HCT116 (cell line): ENCODE data around the gene DNAJB9. TPM values are rescaled to one million over a fixed set of nuclear protein-coding genes. Genes with fewer than 3 reads are reported as not detected.

Experiments
- ATAC-seq: fragments of 200-7000 bp; cut with Tn5 transposase; 2 replicates; pipeline ENCODE4 v1.9.1; 2020; ENCODE audit warnings: mild to moderate bottlenecking, moderate library complexity
- BruUV-seq: library from RNA; stranded (reverse); fragments of 400-500 nt; replicated peaks from 2 replicates; lab custom pipeline; 2021; lab: Mats Ljungman, UMichigan
- CTCF ChIA-PET: fragments of 300-600 bp; sonication (Branson Sonifier 250); formaldehyde crosslinking; loops from one replicate; lab custom pipeline; 2021; ENCODE audit warnings: antibody characterized with exemption; lab: Charles Lee
- POLR2A ChIA-PET: fragments of 300-600, 350-600 bp; sonication (Branson Sonifier 250); formaldehyde crosslinking; loops from one replicate; lab custom pipeline; 2021; ENCODE audit warnings: antibody characterized with exemption; lab: Charles Lee
- RAD21 ChIA-PET, 2 experiments: fragments of 300-600 bp; sonication (Branson Sonifier 250); formaldehyde crosslinking; loops; one replicate each; lab custom pipeline; 2023; ENCODE audit warnings: low total read pairs in 2 of 2; ENCODE audit not compliant: uncharacterized antibody in 2 of 2, unreplicated experiment in 2 of 2, low non-redundant PET in 1 of 2; lab: Charles Lee
- DNase-seq: peaks from one replicate; pipeline ENCODE4 v3.0.0-alpha.2; 2010; ENCODE audit warnings: low read depth, low spot score
- H2AFZ ChIP-seq: fragments of 200-600 bp; shearing (Covaris generic), sonication (generic); 2 replicates; pipeline ENCODE4 v1.6.1; 2017; ENCODE audit warnings: low read depth, mixed run types, mixed read lengths, antibody characterized with exemption, low read length; ENCODE audit not compliant: poor library complexity, severe bottlenecking
- H3K27ac ChIP-seq: 2 replicates; pipeline ENCODE4 v1.5.1; 2012; ENCODE audit warnings: low read depth, low read length
- H3K27me3 ChIP-seq: fragments of 200-600 bp; sonication (generic); 2 replicates; pipeline ENCODE4 v1.6.1; 2016; ENCODE audit warnings: mixed run types, low read length, mixed read lengths; ENCODE audit not compliant: insufficient read depth
- H3K36me3 ChIP-seq, 2 experiments: fragments of 200-500 bp in 1 of 2; fragments of 200-600 bp in 1 of 2; sonication (Bioruptor generic) in 1 of 2; sonication (generic) in 1 of 2; 2 replicates each; pipeline versions ENCODE4 v1.5.1 to v1.6.1; 2014 to 2016; ENCODE audit warnings: low read length in 2 of 2, inconsistent platforms in 1 of 2, mixed read lengths in 1 of 2, mixed run types in 1 of 2; ENCODE audit not compliant: insufficient read depth in 2 of 2, control insufficient read depth in 1 of 2
- H3K4me1 ChIP-seq, 2 experiments: fragments of 200-600 bp in 1 of 2; sonication (generic) in 1 of 2; 2 replicates each; pipeline versions ENCODE4 v1.5.1 to v1.6.1; 2012 to 2017; ENCODE audit warnings: low read length in 2 of 2, inconsistent platforms in 1 of 2, mild to moderate bottlenecking in 1 of 2, mixed read lengths in 1 of 2, mixed run types in 1 of 2, moderate library complexity in 1 of 2; ENCODE audit not compliant: insufficient read depth in 2 of 2, control insufficient read depth in 1 of 2
- H3K4me2 ChIP-seq: fragments of 200-600 bp; sonication (generic); 2 replicates; pipeline ENCODE4 v1.6.1; 2017; ENCODE audit warnings: mixed run types, low read length, mixed read lengths
- H3K4me3 ChIP-seq, 2 experiments: fragments of 200-600 bp in 1 of 2; sonication (generic) in 1 of 2; replicated peaks in 1 of 2; 2 replicates each; pipeline ENCODE4 v1.5.1; 2011 to 2016; ENCODE audit warnings: low read length in 2 of 2, control low read depth in 1 of 2, low read depth in 1 of 2, mild to moderate bottlenecking in 1 of 2, mixed read lengths in 1 of 2, mixed run types in 1 of 2
- H3K79me2 ChIP-seq: fragments of 200-600 bp; sonication (generic); 2 replicates; pipeline ENCODE4 v1.6.1; 2017; ENCODE audit warnings: mild to moderate bottlenecking, mixed run types, low read length, moderate library complexity, mixed read lengths; ENCODE audit not compliant: insufficient read depth
- H3K9ac ChIP-seq: fragments of 200-600 bp; sonication (generic); 2 replicates; pipeline ENCODE4 v1.6.1; 2016; ENCODE audit warnings: low read length, mixed read lengths
- H3K9me2 ChIP-seq: fragments of 200-600 bp; sonication (generic), shearing (Covaris generic); 2 replicates; pipeline ENCODE4 v1.6.1; 2017; ENCODE audit warnings: mixed run types, mild to moderate bottlenecking, moderate library complexity; ENCODE audit not compliant: insufficient read depth
- H3K9me3 ChIP-seq, 2 experiments: fragments of 200-500 bp in 1 of 2; fragments of 200-600 bp in 1 of 2; sonication (Bioruptor generic) in 1 of 2; sonication (generic) in 1 of 2; 2 replicates each; pipeline ENCODE4 v1.6.1; 2014 to 2017; ENCODE audit warnings: low read length in 2 of 2, mixed read lengths in 2 of 2, inconsistent platforms in 1 of 2, low read depth in 1 of 2, mild to moderate bottlenecking in 1 of 2, mixed run types in 1 of 2, moderate library complexity in 1 of 2; ENCODE audit not compliant: control insufficient read depth in 1 of 2, insufficient read depth in 1 of 2
- H4K20me1 ChIP-seq: fragments of 200-600 bp; sonication (generic), shearing (Covaris generic); 2 replicates; pipeline ENCODE4 v1.6.1; 2017; ENCODE audit warnings: mixed run types, mild to moderate bottlenecking, moderate library complexity; ENCODE audit not compliant: insufficient read depth
- ATF3 ChIP-seq: IDR thresholded peaks from 2 replicates; pipeline ENCODE4 v1.6.1; 2012
- CBX3 ChIP-seq: IDR thresholded peaks from 2 replicates; pipeline ENCODE4 v1.6.1; 2012; ENCODE audit warnings: low read depth
- ELF1 ChIP-seq: IDR thresholded peaks from 2 replicates; pipeline ENCODE4 v1.6.1; 2012; ENCODE audit warnings: low read depth, borderline replicate concordance
- EZH2 ChIP-seq: fragments of 200-600 bp; sonication (generic); IDR thresholded peaks from 2 replicates; pipeline ENCODE4 v1.6.1; 2017; ENCODE audit warnings: antibody characterized with exemption, mixed run types
- POLR2AphosphoS5 ChIP-seq: IDR thresholded peaks from 2 replicates; pipeline ENCODE4 v1.6.1; 2011; ENCODE audit warnings: mild to moderate bottlenecking, low read depth, low read length, moderate library complexity
- RAD21 ChIP-seq: IDR thresholded peaks from 2 replicates; pipeline ENCODE4 v1.6.1; 2012; ENCODE audit warnings: low read depth, mild to moderate bottlenecking
- SIN3A ChIP-seq: IDR thresholded peaks from 2 replicates; pipeline ENCODE4 v1.6.1; 2012; ENCODE audit warnings: low read depth
- TCF7L2 ChIP-seq: IDR thresholded peaks from 2 replicates; pipeline ENCODE4 v1.7.0; 2011; ENCODE audit warnings: borderline replicate concordance, inconsistent platforms; ENCODE audit not compliant: insufficient read depth, insufficient read length; ENCODE audit errors: extremely low read depth
- YY1 ChIP-seq: IDR thresholded peaks from 2 replicates; pipeline ENCODE4 v1.6.1; 2011; ENCODE audit warnings: low read length, low read depth, moderate library complexity, mild to moderate bottlenecking; ENCODE audit not compliant: insufficient replicate concordance; ENCODE audit errors: extremely low read depth
- ZFX ChIP-seq: fragments of 450-650 bp; IDR thresholded peaks from 2 replicates; pipeline ENCODE4 v1.6.1; 2017
- intact Hi-C: fragments of 100-400 bp; cut with micrococcal nuclease; formaldehyde crosslinking; loops from 2 replicates; pipeline ENCODE4 v1.10.0; 2022
- total RNA-seq: library from RNA; stranded (reverse); gene quantifications from one replicate; pipeline ENCODE4 v1.2.1, GENCODE V29; 2021; ENCODE audit not compliant: unreplicated experiment
- TF ChIP-seq, protein P1 (sequence below): IDR thresholded peaks from 2 replicates; pipeline ENCODE4 v1.6.1; 2012; ENCODE audit warnings: low read depth

The DNAJB9 gene
- total RNA-seq, 1 experiment from 2014 or later: 10.1 TPM

- Histone ChIP-seq H4K20me1 (no peaks in the 10 kb centered on the region), H3K79me2 (no peaks in the 10 kb centered on the region), H3K9ac (no peak overlapping the region), H3K4me1 (no peaks in the 10 kb centered on the region), H3K9me3 (no peaks in the 10 kb centered on the region; a peak in 1 of 4 replicates), H2AFZ (no peak overlapping the region), H3K9me2 (no peaks in the 10 kb centered on the region), H3K36me3 (no peaks in the 10 kb centered on the region)
- ATAC-seq (no peak), DNase-seq (no peak)
- ChIA-PET RAD21 (no interaction called here), POLR2A (no interaction called here)
- TF ChIP-seq YY1 (no peak), ELF1 (no peak), POLR2AphosphoS5 (no peak), CBX3 (no peak), TCF7L2 (no peak), ZFX (no peak), SIN3A (no peak), RAD21 (no peak), EZH2 (no peak), ATF3 (no peak)
- TF ChIP-seq, protein P1, sequence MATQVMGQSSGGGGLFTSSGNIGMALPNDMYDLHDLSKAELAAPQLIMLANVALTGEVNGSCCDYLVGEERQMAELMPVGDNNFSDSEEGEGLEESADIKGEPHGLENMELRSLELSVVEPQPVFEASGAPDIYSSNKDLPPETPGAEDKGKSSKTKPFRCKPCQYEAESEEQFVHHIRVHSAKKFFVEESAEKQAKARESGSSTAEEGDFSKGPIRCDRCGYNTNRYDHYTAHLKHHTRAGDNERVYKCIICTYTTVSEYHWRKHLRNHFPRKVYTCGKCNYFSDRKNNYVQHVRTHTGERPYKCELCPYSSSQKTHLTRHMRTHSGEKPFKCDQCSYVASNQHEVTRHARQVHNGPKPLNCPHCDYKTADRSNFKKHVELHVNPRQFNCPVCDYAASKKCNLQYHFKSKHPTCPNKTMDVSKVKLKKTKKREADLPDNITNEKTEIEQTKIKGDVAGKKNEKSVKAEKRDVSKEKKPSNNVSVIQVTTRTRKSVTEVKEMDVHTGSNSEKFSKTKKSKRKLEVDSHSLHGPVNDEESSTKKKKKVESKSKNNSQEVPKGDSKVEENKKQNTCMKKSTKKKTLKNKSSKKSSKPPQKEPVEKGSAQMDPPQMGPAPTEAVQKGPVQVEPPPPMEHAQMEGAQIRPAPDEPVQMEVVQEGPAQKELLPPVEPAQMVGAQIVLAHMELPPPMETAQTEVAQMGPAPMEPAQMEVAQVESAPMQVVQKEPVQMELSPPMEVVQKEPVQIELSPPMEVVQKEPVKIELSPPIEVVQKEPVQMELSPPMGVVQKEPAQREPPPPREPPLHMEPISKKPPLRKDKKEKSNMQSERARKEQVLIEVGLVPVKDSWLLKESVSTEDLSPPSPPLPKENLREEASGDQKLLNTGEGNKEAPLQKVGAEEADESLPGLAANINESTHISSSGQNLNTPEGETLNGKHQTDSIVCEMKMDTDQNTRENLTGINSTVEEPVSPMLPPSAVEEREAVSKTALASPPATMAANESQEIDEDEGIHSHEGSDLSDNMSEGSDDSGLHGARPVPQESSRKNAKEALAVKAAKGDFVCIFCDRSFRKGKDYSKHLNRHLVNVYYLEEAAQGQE: no peak
- TF ChIP-seq, all 23 proteins: peak for 0
- no peak overlapping the region for H3K4me3 ChIP-seq
- no peaks in the 10 kb centered on the region for H3K27me3 ChIP-seq
- no peak overlapping the region for H3K4me2 ChIP-seq
- no TSS peak for BruUV-seq
- CTCF ChIA-PET: no interaction called here
- no peak overlapping the region for H3K27ac ChIP-seq
- intact Hi-C loops: no loop called here
Measured at GRCh38 chr7:108557191-108557590, 12.5 kb upstream of the DNAJB9 start.
